B cell (primary cell): ENCODE results near the gene EML2. TPM values are rescaled to one million over a fixed set of nuclear protein-coding genes. Genes with fewer than 3 reads are reported as not detected.

ENCODE experiments used
- ATAC-seq: fragments of 200-7000 bp; cut with Tn5 transposase; one replicate; pipeline ENCODE4 v1.10.0; 2021; ENCODE audit warnings: low read depth, mild to moderate bottlenecking, moderate number of reproducible peaks, moderate library complexity
- CTCF ChIA-PET: fragments of 350-600 bp; sonication (Branson Sonifier 250); formaldehyde crosslinking; loops from one replicate; lab custom pipeline; 2021; ENCODE audit warnings: antibody characterized with exemption, inconsistent platforms; lab: Charles Lee
- POLR2A ChIA-PET: fragments of 350-600 bp; sonication (Branson Sonifier 250); formaldehyde crosslinking; loops from one replicate; lab custom pipeline; 2021; ENCODE audit warnings: antibody characterized with exemption; lab: Charles Lee
- DNase-seq: peaks from one replicate; pipeline ENCODE4 v3.0.0; 2013
- H2AFZ ChIP-seq: 2 replicates; pipeline ENCODE4 v1.6.1; 2012; ENCODE audit warnings: mild to moderate bottlenecking, low read depth, low read length; ENCODE audit not compliant: insufficient read depth, poor library complexity, severe bottlenecking
- H3K27ac ChIP-seq, 2 donors: 1 replicate in 1 of 2; 2 replicates in 1 of 2; pipeline ENCODE4 v1.5.1; 2012 to 2013; ENCODE audit warnings: low read length in 2 of 2, mild to moderate bottlenecking in 2 of 2, moderate library complexity in 1 of 2
- H3K27me3 ChIP-seq, 4 experiments: fragments of 200-600 bp in 1 of 4; sonication (generic) in 1 of 4; replicated peaks in 1 of 4; 1 replicate in 2 of 4; 2 replicates in 2 of 4; pipeline versions ENCODE4 v1.6.1 to v1.7.0; 2013 to 2016; ENCODE audit warnings: low read length in 3 of 4, mild to moderate bottlenecking in 2 of 4, mixed read lengths in 1 of 4, moderate library complexity in 1 of 4; ENCODE audit not compliant: insufficient read depth in 4 of 4, control insufficient read depth in 3 of 4; ENCODE audit errors: control extremely low read depth in 1 of 4
- H3K36me3 ChIP-seq, 2 experiments: replicated peaks in 1 of 2; 1 replicate in 1 of 2; 2 replicates in 1 of 2; pipeline versions ENCODE4 v1.6.1 to v1.7.1; 2013; ENCODE audit warnings: low read length in 1 of 2; ENCODE audit not compliant: insufficient read depth in 2 of 2, control insufficient read depth in 1 of 2; ENCODE audit errors: control extremely low read depth in 1 of 2, extremely low read depth in 1 of 2
- H3K4me1 ChIP-seq, 2 donors: fragments of 200-600 bp in 1 of 2; sonication (generic) in 1 of 2; 1 replicate in 1 of 2; 2 replicates in 1 of 2; pipeline versions ENCODE4 v1.5.1 to v1.6.1; 2013 to 2017; ENCODE audit warnings: low read length in 2 of 2; ENCODE audit not compliant: control insufficient read depth in 2 of 2, insufficient read depth in 2 of 2
- H3K4me2 ChIP-seq: replicated peaks from 2 replicates; pipeline ENCODE3; 2012; ENCODE audit warnings: mild to moderate bottlenecking, low read depth, low read length; ENCODE audit not compliant: poor library complexity, severe bottlenecking
- H3K4me3 ChIP-seq, 5 experiments: fragments of 200-600 bp in 1 of 5; sonication (generic) in 1 of 5; 1 replicate in 3 of 5; 2 replicates in 2 of 5; pipeline versions ENCODE4 v1.5.1 to v1.7.0; 2011 to 2016; ENCODE audit warnings: low read length in 4 of 5, mild to moderate bottlenecking in 4 of 5, low read depth in 2 of 5, control low read depth in 1 of 5, moderate library complexity in 1 of 5; ENCODE audit not compliant: insufficient read depth in 1 of 5; ENCODE audit errors: control extremely low read depth in 1 of 5, extremely low read depth in 1 of 5
- H3K79me2 ChIP-seq: fragments of 200-600 bp; sonication (generic); one replicate; pipeline ENCODE4 v1.6.0; 2016; ENCODE audit warnings: low read length; ENCODE audit not compliant: control insufficient read depth, insufficient read depth
- H3K9ac ChIP-seq: fragments of 200-600 bp; sonication (generic); 2 replicates; pipeline ENCODE4 v1.6.1; 2017; ENCODE audit warnings: mild to moderate bottlenecking, low read length, moderate library complexity
- H3K9me3 ChIP-seq, 3 donors: one replicate each; pipeline versions ENCODE4 v1.6.1 to v1.7.1; 2013; ENCODE audit warnings: low read length in 2 of 3; ENCODE audit not compliant: control insufficient read depth in 2 of 3, insufficient read depth in 1 of 3; ENCODE audit errors: control extremely low read depth in 1 of 3
- H4K20me1 ChIP-seq: 2 replicates; pipeline ENCODE4 v1.6.0; 2012; ENCODE audit warnings: mild to moderate bottlenecking, low read length; ENCODE audit not compliant: insufficient read depth, control insufficient read depth, poor library complexity, severe bottlenecking
- H3K27ac Mint-ChIP-seq: one replicate; pipeline ENCODE4 v1.8.0; 2021; ENCODE audit warnings: mixed read lengths
- H3K27me3 Mint-ChIP-seq: one replicate; pipeline ENCODE4 v1.8.0; 2021; ENCODE audit warnings: mixed read lengths
- H3K4me1 Mint-ChIP-seq: one replicate; pipeline ENCODE4 v1.8.0; 2021; ENCODE audit warnings: mixed read lengths
- H3K4me3 Mint-ChIP-seq: one replicate; pipeline ENCODE4 v1.8.0; 2021; ENCODE audit warnings: mixed read lengths
- H3K9me3 Mint-ChIP-seq: one replicate; pipeline ENCODE4 v1.8.0; 2022; ENCODE audit warnings: mixed read lengths; ENCODE audit not compliant: insufficient read depth
- EZH2 ChIP-seq: IDR thresholded peaks from 2 replicates; pipeline ENCODE4 v1.6.1; 2012; ENCODE audit warnings: borderline replicate concordance, low read depth, mild to moderate bottlenecking, moderate library complexity, low read length; ENCODE audit not compliant: insufficient read depth, poor library complexity, severe bottlenecking
- WGBS: methylation state at CpG from one replicate; pipeline ENCODE4 v1.1.5; 2013; ENCODE audit warnings: missing lambda C conversion rate; ENCODE audit not compliant: insufficient coverage; 5-methylcytosine and 5-hydroxymethylcytosine counted together
- intact Hi-C: fragments of 100-400 bp; cut with micrococcal nuclease; formaldehyde crosslinking; loops from one replicate; pipeline ENCODE4 v1.10.0; 2022
- polyA minus RNA-seq: library from RNA; depleted of rRNA, polyadenylated mRNA; stranded (reverse); fragments of >200 nt; gene quantifications from 2 replicates; pipeline ENCODE4 v1.2.3, GENCODE V29; 2012
- polyA plus RNA-seq: library from polyadenylated mRNA; depleted of rRNA; stranded (reverse); fragments of >200 nt; gene quantifications from 2 replicates; pipeline ENCODE4 v1.2.3, GENCODE V29; 2012
- total RNA-seq, 2 donors: library from RNA; stranded (reverse); fragments of 120-200 nt in 1 of 2; gene quantifications; 1 replicate in 1 of 2; 2 replicates in 1 of 2; pipeline versions ENCODE4 v1.2.3 to v1.2.4, GENCODE V29; 2013 to 2022
- TF ChIP-seq, protein P1 (sequence below): fragments of 200-600 bp; IDR thresholded peaks from one replicate; pipeline ENCODE4 v1.8.0; 2022; ENCODE audit warnings: antibody characterized with exemption, mild to moderate bottlenecking

EML2 gene, protein sequence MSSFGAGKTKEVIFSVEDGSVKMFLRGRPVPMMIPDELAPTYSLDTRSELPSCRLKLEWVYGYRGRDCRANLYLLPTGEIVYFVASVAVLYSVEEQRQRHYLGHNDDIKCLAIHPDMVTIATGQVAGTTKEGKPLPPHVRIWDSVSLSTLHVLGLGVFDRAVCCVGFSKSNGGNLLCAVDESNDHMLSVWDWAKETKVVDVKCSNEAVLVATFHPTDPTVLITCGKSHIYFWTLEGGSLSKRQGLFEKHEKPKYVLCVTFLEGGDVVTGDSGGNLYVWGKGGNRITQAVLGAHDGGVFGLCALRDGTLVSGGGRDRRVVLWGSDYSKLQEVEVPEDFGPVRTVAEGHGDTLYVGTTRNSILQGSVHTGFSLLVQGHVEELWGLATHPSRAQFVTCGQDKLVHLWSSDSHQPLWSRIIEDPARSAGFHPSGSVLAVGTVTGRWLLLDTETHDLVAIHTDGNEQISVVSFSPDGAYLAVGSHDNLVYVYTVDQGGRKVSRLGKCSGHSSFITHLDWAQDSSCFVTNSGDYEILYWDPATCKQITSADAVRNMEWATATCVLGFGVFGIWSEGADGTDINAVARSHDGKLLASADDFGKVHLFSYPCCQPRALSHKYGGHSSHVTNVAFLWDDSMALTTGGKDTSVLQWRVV
- total RNA-seq (88.5 and 102 TPM in 2 replicates), polyA plus RNA-seq (75.0 and 83.0 TPM in 2 replicates), polyA minus RNA-seq (34.0 and 47.2 TPM in 2 replicates)
- 28.1 TPM for total RNA-seq (2013)

DNA sequence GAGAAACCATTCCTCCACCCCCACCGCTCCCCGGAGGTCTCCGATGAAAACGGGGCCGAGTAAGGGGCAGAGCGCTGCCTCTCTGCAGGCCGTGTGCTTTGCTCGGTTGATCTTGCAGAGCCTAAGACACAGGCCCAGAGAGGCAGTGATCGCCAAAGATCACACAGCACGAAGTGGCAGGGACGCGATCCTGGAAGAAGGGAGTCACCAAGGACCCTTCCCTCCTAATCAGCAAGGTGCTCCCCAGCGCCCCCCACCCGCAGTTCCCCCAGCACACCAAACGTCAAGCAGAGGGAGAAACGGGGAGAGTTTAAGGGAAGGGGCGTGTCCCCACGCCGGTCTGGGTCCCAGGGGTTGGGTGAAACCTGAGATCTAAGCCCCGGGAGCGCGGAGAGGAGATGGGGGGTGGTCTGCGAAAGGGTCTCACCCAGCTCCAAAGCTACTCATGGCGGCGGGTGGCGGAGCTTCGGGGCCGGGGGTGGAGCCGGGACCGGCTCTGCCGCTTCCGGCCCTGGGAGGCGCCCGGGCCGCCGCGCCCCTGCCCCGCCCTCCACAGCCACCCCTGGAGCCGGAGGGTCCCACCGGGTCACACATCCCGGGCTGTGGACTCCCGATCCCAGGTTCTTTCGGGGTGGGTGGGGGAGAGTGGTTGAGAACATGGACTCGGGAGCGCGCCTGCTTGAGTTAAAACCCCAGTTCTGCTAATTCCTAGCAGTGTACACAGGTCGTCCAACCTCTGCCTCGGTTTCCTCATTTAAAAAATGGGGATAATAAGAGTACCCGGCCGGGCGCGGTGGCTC lies at the start of gene EML2:
Gene EML2 (minus strand): TSS at position 468 of the 800 bp plus-strand sequence. CDS start 21 bp downstream, at position 447.
- CTCF ChIA-PET: interaction anchor here (0.6 to 5.9 kb wide), 7 partner anchors 26 to 153 kb away, joined by 3 to 60 read pairs (median 4); no protein-coding TSS in a partner anchor
- H2AFZ ChIP-seq: peak within 1 kb of the TSS; percentile 95
- WGBS: 2% methylated on average over 38 of the region's 52 CpGs

More for the DNA sequence above, at the start of gene EML2:
- peak within 1 kb of the TSS; percentile 92 for H3K4me2 ChIP-seq
- H3K27me3 ChIP-seq: no peaks in the 10 kb centered on the region
- peaks cover 17% of the 10 kb centered on the region for H3K79me2 ChIP-seq
- peaks cover 27 to 52% of the 10 kb centered on the region in 2 donors for H3K4me1 ChIP-seq
- DNase-seq (peak; percentile 65), ATAC-seq (peak; percentile 12)
- peaks cover 36% of the 10 kb centered on the region for H3K4me1 Mint-ChIP-seq
- peak within 1 kb of the TSS; percentile 76 for H3K9ac ChIP-seq
- H3K9me3 ChIP-seq: peaks cover 0 to 3% (median 0%) of the 10 kb centered on the region in 3 donors
- no peaks in the 10 kb centered on the region for H3K27me3 Mint-ChIP-seq
- H4K20me1 ChIP-seq: no peaks in the 10 kb centered on the region
- H3K27ac ChIP-seq: peak within 1 kb of the TSS; percentile 42 to 73
- no peak for TF ChIP-seq EZH2
- TF ChIP-seq, protein P1, sequence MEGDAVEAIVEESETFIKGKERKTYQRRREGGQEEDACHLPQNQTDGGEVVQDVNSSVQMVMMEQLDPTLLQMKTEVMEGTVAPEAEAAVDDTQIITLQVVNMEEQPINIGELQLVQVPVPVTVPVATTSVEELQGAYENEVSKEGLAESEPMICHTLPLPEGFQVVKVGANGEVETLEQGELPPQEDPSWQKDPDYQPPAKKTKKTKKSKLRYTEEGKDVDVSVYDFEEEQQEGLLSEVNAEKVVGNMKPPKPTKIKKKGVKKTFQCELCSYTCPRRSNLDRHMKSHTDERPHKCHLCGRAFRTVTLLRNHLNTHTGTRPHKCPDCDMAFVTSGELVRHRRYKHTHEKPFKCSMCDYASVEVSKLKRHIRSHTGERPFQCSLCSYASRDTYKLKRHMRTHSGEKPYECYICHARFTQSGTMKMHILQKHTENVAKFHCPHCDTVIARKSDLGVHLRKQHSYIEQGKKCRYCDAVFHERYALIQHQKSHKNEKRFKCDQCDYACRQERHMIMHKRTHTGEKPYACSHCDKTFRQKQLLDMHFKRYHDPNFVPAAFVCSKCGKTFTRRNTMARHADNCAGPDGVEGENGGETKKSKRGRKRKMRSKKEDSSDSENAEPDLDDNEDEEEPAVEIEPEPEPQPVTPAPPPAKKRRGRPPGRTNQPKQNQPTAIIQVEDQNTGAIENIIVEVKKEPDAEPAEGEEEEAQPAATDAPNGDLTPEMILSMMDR: peak; percentile 42
- no peaks in the 10 kb centered on the region for H3K36me3 ChIP-seq
- peak within 1 kb of the TSS; percentile 56 to 81 (median 74) for H3K4me3 ChIP-seq
- intact Hi-C loops: no loop called here
- peaks cover 3% of the 10 kb centered on the region for H3K9me3 Mint-ChIP-seq
- peak within 1 kb of the TSS; percentile 96 for H3K4me3 Mint-ChIP-seq
- H3K27ac Mint-ChIP-seq: peak within 1 kb of the TSS; percentile 83
- POLR2A ChIA-PET: interaction anchor here (0.6 kb wide), 1 partner anchor 108 kb away, joined by 5 read pairs; no protein-coding TSS in a partner anchor
